COLO668 (cell line): ENCODE measurements around the gene RFX2.

Experiments used
- DNase-seq: peaks from one replicate; lab custom pipeline; 2025; ENCODE audit not compliant: unreplicated experiment; lab: John Stamatoyannopoulos, UW

RFX2 gene

GRCh38 chr19:6061376-6062130, 48.7 kb downstream of the RFX2 start:
- DNase-seq = no peak

GRCh38 chr19:6060600-6061375, 49.5 kb downstream of the RFX2 start:
- DNase-seq = no peak

GRCh38 chr19:6059988-6060599, 50.2 kb downstream of the RFX2 start:
- no peak for DNase-seq

GRCh38 chr19:6059396-6059947, 50.8 kb downstream of the RFX2 start:
- DNase-seq = no peak

GRCh38 chr19:6058518-6059201, 51.6 kb downstream of the RFX2 start:
- DNase-seq = no peak

GRCh38 chr19:6057651-6058517, 52.4 kb downstream of the RFX2 start:
- no peak for DNase-seq

- DNase-seq = peak; percentile 82
Measured at GRCh38 chr19:6056801-6057650, 53.3 kb downstream of the RFX2 start.

GRCh38 chr19:6056282-6056741, 54.0 kb downstream of the RFX2 start:
- peak; percentile 66 for DNase-seq

- no peak for DNase-seq
Measured at GRCh38 chr19:6055013-6055795, 55.1 kb downstream of the RFX2 start.

GRCh38 chr19:6048793-6049405, 61.4 kb downstream of the RFX2 start:
- peak; percentile 78 for DNase-seq

GRCh38 chr19:6048348-6048747, 62.0 kb downstream of the RFX2 start:
- DNase-seq = no peak

GRCh38 chr19:6047741-6048251, 62.5 kb downstream of the RFX2 start:
- DNase-seq = peak; percentile 18

- no peak for DNase-seq
Measured at GRCh38 chr19:6047256-6047655, 63.0 kb downstream of the RFX2 start.

GRCh38 chr19:6045108-6045507, 65.2 kb downstream of the RFX2 start:
- no peak for DNase-seq

GRCh38 chr19:6044056-6044805, 66.1 kb downstream of the RFX2 start:
- no peak for DNase-seq

- no peak for DNase-seq
Measured at GRCh38 chr19:6042776-6043726, 67.2 kb downstream of the RFX2 start.
